ENCODE results near the gene CDK19. TPM values are rescaled to one million over a fixed set of nuclear protein-coding genes. Genes with fewer than 3 reads are reported as not detected.
A peak's percentile ranks its signal among the peaks of the same experiment; 100 is the strongest.

The CDK19 gene
- total RNA-seq, 2 experiments from 2014 or later, result 21.6 to 26.2 TPM

DNA sequence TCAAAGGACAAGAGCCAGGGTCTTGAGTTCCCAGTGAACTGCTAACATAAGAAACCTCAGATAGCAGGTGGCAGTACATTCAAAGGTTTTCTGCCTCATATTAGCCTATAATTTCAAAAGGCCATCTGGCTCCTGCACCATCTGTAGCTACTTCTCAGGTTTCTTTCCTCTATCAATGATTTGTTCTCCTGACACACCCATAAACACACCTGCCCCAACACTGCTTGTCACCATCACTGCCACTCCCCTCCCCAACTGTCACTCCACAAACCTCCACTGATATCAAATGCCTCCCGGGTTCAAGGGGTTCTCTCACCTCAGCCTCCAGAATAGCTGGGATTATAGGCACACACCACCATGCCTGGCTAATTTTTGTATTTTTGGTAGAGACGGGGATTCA is 186.1 kb downstream of the CDK19 start:
- H3K27me3 Mint-ChIP-seq (ENCODE audit: low read depth), result no peaks in the 10 kb centered on the region
- H3K4me3 Mint-ChIP-seq, result no peak overlapping the region
- no peak for ATAC-seq
- POLR2A ChIA-PET, result no interaction called here
- no peak overlapping the region for H3K27ac Mint-ChIP-seq
- CTCF ChIA-PET, result interaction anchor here (1.2 kb wide), 1 partner anchor 53 kb away, joined by 3 read pairs; no protein-coding TSS in a partner anchor
- no peak for DNase-seq
- no peaks in the 10 kb centered on the region for H3K36me3 Mint-ChIP-seq (ENCODE audit: low read depth)
- H3K4me1 Mint-ChIP-seq (ENCODE audit: low read depth), result no peaks in the 10 kb centered on the region
- no peaks in the 10 kb centered on the region for H3K9me3 Mint-ChIP-seq (ENCODE audit: insufficient read depth)

DNA sequence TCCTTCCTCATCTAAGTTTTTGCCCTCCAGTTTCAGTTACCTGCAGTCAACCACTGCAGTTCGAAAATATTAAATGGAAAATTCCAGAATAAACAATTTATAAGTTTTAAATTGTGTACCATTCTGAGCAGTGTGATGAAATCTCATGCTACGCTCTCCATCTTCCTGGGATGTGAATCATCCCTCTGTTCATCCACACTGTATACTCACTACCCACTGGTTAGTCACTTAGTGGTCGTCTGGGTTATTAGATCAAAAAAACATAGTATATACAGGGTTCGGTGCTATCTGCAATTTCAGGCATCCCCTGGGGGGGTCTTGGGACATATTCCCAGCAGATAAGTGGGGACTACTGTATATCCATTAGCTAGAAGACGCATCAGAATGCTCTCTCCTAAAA is 186.9 kb downstream of the CDK19 start:
- no peak for DNase-seq
- no peak overlapping the region for H3K4me3 Mint-ChIP-seq
- no peaks in the 10 kb centered on the region for H3K4me1 Mint-ChIP-seq (ENCODE audit: low read depth)
- H3K9me3 Mint-ChIP-seq (ENCODE audit: insufficient read depth), result no peaks in the 10 kb centered on the region
- ChIA-PET POLR2A (interaction anchor here (0.6 kb wide), 1 partner anchor 1216 kb away, joined by 3 read pairs; no protein-coding TSS in a partner anchor), CTCF (no interaction called here)
- no peaks in the 10 kb centered on the region for H3K27me3 Mint-ChIP-seq (ENCODE audit: low read depth)
- ATAC-seq, result no peak
- H3K36me3 Mint-ChIP-seq (ENCODE audit: low read depth), result no peaks in the 10 kb centered on the region
- H3K27ac Mint-ChIP-seq, result no peak overlapping the region

DNA sequence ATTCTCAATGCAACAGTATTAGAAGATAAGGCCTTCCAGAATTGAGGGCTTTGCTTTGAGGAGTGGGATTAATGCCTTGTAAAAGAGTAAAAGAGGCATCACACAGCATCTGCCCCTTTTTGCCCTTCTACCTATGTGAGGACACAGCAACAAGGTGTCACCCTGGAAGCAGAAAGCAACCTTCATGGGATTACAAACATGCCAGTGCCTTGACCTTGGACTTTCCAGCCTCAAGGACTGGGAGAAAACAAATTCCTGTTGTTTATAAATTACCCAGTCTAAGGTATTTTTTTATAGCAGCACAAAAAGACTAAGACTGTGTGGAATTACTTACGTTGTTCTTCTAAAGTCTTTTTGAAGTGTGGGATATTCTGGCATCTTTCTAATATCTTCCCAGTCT is 188.8 kb downstream of the CDK19 start:
- Mint-ChIP-seq H3K36me3 (ENCODE audit: low read depth) (peaks cover 4% of the 10 kb centered on the region), H3K27me3 (ENCODE audit: low read depth) (no peaks in the 10 kb centered on the region), H3K27ac (no peak overlapping the region), H3K4me3 (no peak overlapping the region), H3K9me3 (ENCODE audit: insufficient read depth) (no peaks in the 10 kb centered on the region), H3K4me1 (ENCODE audit: low read depth) (no peaks in the 10 kb centered on the region)
- DNase-seq, result no peak
- ChIA-PET CTCF (no interaction called here), POLR2A (no interaction called here)
- ATAC-seq, result no peak

DNA sequence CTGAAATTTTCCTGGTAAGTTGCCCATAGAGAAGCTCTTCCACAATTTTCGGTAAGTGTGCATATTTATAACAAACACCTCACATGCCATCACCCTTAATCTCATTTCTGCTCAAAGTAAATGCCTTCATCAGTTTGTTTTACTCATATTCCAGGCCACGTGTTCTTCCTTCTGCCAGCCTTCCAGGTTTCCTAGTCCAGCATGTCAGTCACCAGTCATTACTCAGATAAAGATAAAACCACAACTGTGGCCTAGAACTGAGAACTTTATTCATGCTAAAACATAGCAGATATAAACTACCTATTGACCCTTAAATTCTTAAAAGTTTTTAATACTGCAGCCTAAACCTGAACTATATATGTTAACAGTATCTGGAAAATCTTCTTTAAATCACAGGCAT is 189.4 kb downstream of the CDK19 start:
- Mint-ChIP-seq H3K27me3 (ENCODE audit: low read depth) (no peaks in the 10 kb centered on the region), H3K36me3 (ENCODE audit: low read depth) (peaks cover 6% of the 10 kb centered on the region), H3K27ac (no peak overlapping the region), H3K4me1 (ENCODE audit: low read depth) (no peaks in the 10 kb centered on the region), H3K9me3 (ENCODE audit: insufficient read depth) (no peaks in the 10 kb centered on the region), H3K4me3 (no peak overlapping the region)
- DNase-seq (no peak), ATAC-seq (no peak)
- POLR2A ChIA-PET, result no interaction called here
- CTCF ChIA-PET, result no interaction called here

DNA sequence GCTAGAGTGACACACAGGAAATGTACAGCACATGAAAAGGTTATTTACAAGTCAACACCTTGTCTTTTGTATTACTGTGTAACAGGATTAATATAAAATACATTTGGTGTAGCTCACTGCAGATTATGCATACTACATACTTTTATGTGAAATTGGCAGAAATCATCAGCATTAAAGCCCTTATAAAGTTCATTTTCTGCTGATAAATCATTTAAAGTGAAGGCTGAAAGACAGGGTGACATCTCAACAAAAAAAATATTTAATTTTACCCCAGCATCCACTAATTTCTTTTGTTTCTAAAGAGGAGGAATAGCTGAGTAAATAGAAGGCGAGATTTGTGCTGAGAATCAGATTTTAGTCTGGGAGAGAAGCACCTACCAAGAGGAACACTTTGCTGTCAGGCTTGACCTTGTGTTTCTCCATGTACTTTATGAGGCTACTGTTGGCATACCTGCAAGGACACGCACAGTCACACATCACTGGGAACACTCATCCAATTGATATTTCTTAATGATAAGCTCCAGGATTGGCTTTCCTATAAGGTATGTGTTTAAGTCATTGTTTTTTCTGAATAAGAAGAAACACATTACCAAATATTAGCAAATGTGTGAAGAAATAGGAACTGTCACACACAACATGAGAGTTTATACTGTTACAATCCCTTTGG is 192.2 kb downstream of the CDK19 start:
- Mint-ChIP-seq H3K9me3 (ENCODE audit: insufficient read depth) (no peaks in the 10 kb centered on the region), H3K36me3 (ENCODE audit: low read depth) (peaks cover 9% of the 10 kb centered on the region), H3K27ac (no peak overlapping the region), H3K27me3 (ENCODE audit: low read depth) (no peaks in the 10 kb centered on the region), H3K4me3 (no peak overlapping the region), H3K4me1 (ENCODE audit: low read depth) (peaks cover 8% of the 10 kb centered on the region)
- ChIA-PET POLR2A (no interaction called here), CTCF (interaction anchor here (1.3 kb wide), 1 partner anchor 62 kb away, joined by 3 read pairs; no protein-coding TSS in a partner anchor)
- DNase-seq, result no peak
- ATAC-seq, result no peak

DNA sequence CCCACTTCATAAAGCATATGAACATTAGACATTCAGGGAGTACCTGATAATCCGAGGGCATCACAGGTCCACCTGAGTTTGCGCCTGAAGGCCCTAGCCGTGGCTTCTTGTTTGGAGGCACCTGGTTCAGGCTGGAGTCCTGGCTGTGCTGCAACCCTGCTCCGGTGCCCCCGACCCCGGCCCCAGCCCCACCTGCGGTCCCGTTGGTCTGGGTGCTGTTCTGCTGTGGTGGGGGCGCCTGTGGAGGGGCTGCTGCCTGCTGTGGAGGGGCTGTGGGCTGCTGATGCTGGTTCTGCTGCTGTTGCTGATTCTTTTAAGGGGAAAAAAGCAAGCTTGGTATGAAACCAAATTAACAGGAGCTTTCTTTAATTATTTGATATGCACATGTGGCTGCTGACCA is 194.2 kb downstream of the CDK19 start:
- POLR2A ChIA-PET, result no interaction called here
- DNase-seq (no peak), ATAC-seq (no peak)
- H3K36me3 Mint-ChIP-seq (ENCODE audit: low read depth), result peaks cover 14% of the 10 kb centered on the region
- H3K4me3 Mint-ChIP-seq, result no peak overlapping the region
- H3K4me1 Mint-ChIP-seq (ENCODE audit: low read depth), result peaks cover 11% of the 10 kb centered on the region
- H3K27me3 Mint-ChIP-seq (ENCODE audit: low read depth), result no peaks in the 10 kb centered on the region
- CTCF ChIA-PET, result no interaction called here
- no peak overlapping the region for H3K27ac Mint-ChIP-seq
- no peaks in the 10 kb centered on the region for H3K9me3 Mint-ChIP-seq (ENCODE audit: insufficient read depth)

DNA sequence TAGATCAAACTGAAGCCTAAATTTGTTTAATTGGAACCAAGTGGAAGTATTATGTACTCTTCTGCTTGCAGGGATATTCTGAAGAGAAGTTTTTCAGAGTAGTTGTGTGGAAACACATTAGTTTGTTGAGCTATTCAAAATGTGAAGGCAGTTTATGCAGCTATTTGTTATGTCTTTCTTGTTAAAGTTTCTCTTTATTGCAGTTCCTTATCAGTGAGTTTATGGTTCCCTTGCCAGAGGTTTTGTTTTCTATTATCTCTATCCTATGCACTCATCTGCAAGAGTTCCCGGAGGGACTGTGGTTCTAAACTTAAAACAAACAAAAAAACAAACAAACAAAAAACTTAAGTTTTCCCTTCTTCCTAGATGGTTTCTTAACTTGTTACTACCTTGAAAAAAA is 195.2 kb downstream of the CDK19 start:
- peaks cover 14% of the 10 kb centered on the region for H3K36me3 Mint-ChIP-seq (ENCODE audit: low read depth)
- POLR2A ChIA-PET, result no interaction called here
- CTCF ChIA-PET, result interaction anchor here (0.6 to 1.9 kb wide), 4 partner anchors 23 to 258 kb away, joined by 3 to 6 read pairs (median 3); no protein-coding TSS in a partner anchor

DNA sequence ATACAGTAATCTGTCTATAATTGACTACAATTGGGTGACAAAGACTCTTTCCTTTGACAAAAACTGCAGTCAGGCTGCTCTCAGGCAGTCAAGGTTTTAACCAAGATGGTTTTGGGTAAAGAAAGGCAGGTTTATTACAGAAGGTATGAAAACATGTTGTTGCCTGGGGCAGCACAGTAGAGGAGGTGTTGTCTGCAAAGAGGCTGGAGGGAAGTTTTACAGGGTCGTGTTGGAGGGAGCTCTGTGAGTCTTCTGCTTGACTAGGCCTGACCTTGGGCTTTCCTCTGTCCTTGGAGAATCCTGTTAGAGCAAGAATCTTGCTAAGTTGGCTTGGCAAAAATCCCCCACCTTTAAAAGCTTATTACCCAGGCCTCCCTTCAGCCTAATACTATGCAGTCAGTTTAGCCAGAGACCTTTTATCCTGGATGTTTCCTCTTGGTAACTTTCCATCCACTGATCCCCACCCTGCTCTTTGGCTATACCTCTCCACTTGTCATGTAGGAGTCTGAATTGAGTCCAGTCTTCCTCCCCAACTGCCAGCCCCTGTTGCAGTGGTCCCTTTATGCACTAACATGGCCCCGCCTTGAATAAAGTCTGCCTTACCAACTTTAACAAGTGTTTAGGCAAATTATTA is 195.9 kb downstream of the CDK19 start:
- CTCF ChIA-PET, result interaction anchor here (0.6 to 1.9 kb wide), 6 partner anchors 23 to 259 kb away, joined by 3 to 6 read pairs (median 3); no protein-coding TSS in a partner anchor
- DNase-seq, result no peak
- no peak for ATAC-seq
- peaks cover 17% of the 10 kb centered on the region for H3K36me3 Mint-ChIP-seq (ENCODE audit: low read depth)
- H3K9me3 Mint-ChIP-seq (ENCODE audit: insufficient read depth), result no peaks in the 10 kb centered on the region
- no peaks in the 10 kb centered on the region for H3K27me3 Mint-ChIP-seq (ENCODE audit: low read depth)
- H3K4me1 Mint-ChIP-seq (ENCODE audit: low read depth), result peaks cover 11% of the 10 kb centered on the region
- H3K4me3 Mint-ChIP-seq, result no peak overlapping the region
- POLR2A ChIA-PET, result no interaction called here
- peak overlapping the region; percentile 15 for H3K27ac Mint-ChIP-seq

More for the DNA sequence above, 195.2 kb downstream of the CDK19 start:
- Mint-ChIP-seq H3K27ac (no peak overlapping the region), H3K4me3 (no peak overlapping the region), H3K4me1 (ENCODE audit: low read depth) (peaks cover 11% of the 10 kb centered on the region), H3K27me3 (ENCODE audit: low read depth) (no peaks in the 10 kb centered on the region), H3K9me3 (ENCODE audit: insufficient read depth) (no peaks in the 10 kb centered on the region)
- DNase-seq (no peak), ATAC-seq (no peak)

DNA sequence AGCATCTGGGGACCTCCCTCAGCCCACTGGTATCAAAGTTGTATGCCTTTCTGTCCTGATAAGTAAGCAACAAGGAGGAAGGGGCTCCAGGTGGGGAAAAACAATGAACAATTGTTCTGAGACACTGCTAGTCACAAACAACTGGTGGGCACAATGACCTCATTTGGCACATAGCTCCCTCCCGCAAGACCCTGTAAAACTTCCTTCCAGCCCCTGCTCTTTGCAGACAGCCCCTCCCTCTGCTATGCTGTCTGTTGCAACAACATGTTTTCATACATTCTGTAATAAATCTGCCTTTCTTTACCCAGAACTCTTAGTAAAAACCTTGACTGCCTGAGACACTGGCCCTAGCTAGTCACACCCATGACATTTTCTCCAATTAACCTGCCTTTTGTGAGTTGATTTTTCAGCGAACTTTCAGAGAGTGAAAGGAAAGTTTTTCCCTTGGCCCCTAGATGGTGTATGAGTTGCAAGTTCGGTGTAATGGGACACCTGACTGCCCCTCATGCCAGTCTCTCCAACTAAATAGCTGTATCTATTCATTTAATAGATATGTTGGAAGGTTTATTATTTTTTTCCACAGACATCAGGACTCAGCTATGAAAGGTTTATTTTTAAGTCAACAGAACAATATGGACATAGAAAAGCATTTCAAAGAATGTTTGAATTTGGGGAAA is 196.5 kb downstream of the CDK19 start:
- CTCF ChIA-PET, result interaction anchor here (0.6 to 1.9 kb wide), 3 partner anchors 59 to 259 kb away, joined by 3 to 6 read pairs (median 4); no protein-coding TSS in a partner anchor
- Mint-ChIP-seq H3K27ac (no peak overlapping the region), H3K27me3 (ENCODE audit: low read depth) (no peaks in the 10 kb centered on the region), H3K36me3 (ENCODE audit: low read depth) (peaks cover 18% of the 10 kb centered on the region), H3K4me3 (no peak overlapping the region), H3K9me3 (ENCODE audit: insufficient read depth) (no peaks in the 10 kb centered on the region), H3K4me1 (ENCODE audit: low read depth) (peaks cover 11% of the 10 kb centered on the region)
- DNase-seq (no peak), ATAC-seq (no peak)
- POLR2A ChIA-PET, result no interaction called here

DNA sequence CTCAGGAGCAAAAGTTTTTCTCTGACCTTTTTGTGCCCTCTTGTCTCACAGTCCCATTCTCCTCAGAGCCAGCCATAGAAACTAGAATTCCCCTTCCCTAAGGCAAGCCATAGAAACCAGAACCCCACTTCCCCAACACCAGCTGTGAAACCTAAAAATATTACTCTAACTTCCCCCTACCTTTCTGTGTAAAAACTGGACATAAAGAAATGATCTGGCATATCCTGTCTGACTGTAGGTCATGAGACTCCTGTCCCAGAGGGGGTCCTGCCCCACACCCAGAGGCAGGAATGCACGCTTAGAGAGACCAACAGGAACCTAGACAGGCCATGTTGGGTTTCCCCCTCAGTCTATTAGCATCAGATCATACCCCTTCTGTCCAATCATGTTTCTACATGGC is 198.2 kb downstream of the CDK19 start:
- H3K27ac Mint-ChIP-seq, result no peak overlapping the region
- POLR2A ChIA-PET, result no interaction called here
- no peaks in the 10 kb centered on the region for H3K27me3 Mint-ChIP-seq (ENCODE audit: low read depth)
- no peak for ATAC-seq
- CTCF ChIA-PET, result no interaction called here
- H3K9me3 Mint-ChIP-seq (ENCODE audit: insufficient read depth), result no peaks in the 10 kb centered on the region
- H3K36me3 Mint-ChIP-seq (ENCODE audit: low read depth), result peaks cover 17% of the 10 kb centered on the region
- H3K4me1 Mint-ChIP-seq (ENCODE audit: low read depth), result peaks cover 11% of the 10 kb centered on the region
- no peak for DNase-seq
- no peak overlapping the region for H3K4me3 Mint-ChIP-seq

DNA sequence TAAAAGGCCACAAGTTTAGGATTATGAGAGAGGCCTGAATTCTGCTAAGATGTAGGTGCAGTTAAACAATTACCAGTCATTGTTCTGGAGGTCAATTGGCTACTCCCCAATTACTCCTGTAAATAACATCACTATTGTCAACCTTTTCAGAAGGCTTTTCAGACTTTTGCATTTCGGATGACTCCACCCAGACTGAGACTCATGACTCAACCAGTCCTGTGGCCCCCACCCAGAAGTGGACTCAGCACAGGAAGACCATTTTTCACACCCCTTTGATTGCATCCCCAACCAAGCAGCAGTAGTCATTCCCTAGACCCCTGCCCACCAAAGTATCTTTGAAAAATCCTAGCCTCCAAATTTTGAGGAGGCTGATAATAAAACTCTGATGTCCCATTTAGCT is 199.5 kb downstream of the CDK19 start:
- Mint-ChIP-seq H3K4me3 (no peak overlapping the region), H3K27me3 (ENCODE audit: low read depth) (no peaks in the 10 kb centered on the region), H3K36me3 (ENCODE audit: low read depth) (peaks cover 11% of the 10 kb centered on the region), H3K9me3 (ENCODE audit: insufficient read depth) (no peaks in the 10 kb centered on the region), H3K27ac (no peak overlapping the region), H3K4me1 (ENCODE audit: low read depth) (peaks cover 11% of the 10 kb centered on the region)
- POLR2A ChIA-PET, result no interaction called here
- DNase-seq (no peak), ATAC-seq (no peak)
- CTCF ChIA-PET, result no interaction called here

DNA sequence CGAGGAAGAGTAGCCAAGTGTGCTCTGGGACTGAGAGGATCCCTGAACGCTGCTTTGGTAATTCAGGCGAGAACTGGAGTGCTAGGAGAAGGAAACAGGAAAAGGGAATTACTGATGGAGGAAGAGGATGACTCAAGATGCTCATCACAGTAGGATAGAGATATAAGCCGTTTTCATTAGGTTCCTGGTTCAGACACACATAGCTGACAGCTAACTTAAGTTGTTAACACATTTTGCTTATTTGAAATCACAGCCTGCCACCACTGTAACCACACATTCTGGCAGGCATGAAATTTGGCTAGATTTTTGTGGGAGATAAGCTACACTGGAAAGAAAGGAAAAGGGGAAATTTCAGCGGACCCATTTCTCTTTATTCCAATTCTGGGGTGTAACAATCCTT is 200.7 kb downstream of the CDK19 start:
- Mint-ChIP-seq H3K27me3 (ENCODE audit: low read depth) (no peaks in the 10 kb centered on the region), H3K4me1 (ENCODE audit: low read depth) (peaks cover 11% of the 10 kb centered on the region), H3K27ac (no peak overlapping the region), H3K9me3 (ENCODE audit: insufficient read depth) (no peaks in the 10 kb centered on the region), H3K4me3 (no peak overlapping the region), H3K36me3 (ENCODE audit: low read depth) (peaks cover 9% of the 10 kb centered on the region)
- ATAC-seq, result no peak
- ChIA-PET POLR2A (no interaction called here), CTCF (no interaction called here)
- DNase-seq, result no peak

All from activated CD8-positive, alpha-beta T cell treated with anti-CD3 and anti-CD28 coated beads, Interleukin-2, amount 10 ng/mL, durations not matched to agents 7 days and 5 days (primary cell).